Testis (tissue), 3 donors: ENCODE data around the gene TMEM144. TPM values are rescaled to one million over a fixed set of nuclear protein-coding genes. Genes with fewer than 3 reads are reported as not detected.

Experiments
- DNase-seq: peaks from one replicate; pipeline ENCODE4 v3.0.0-alpha.2; 2019
- H3K27ac ChIP-seq, 2 donors: fragments of 200-600 bp; sonication (generic); one replicate each; pipeline ENCODE4 v1.5.1; 2019
- H3K27me3 ChIP-seq: fragments of 200-600 bp; sonication (generic); one replicate; pipeline ENCODE4 v1.5.1; 2019
- H3K36me3 ChIP-seq: fragments of 200-600 bp; sonication (generic); one replicate; pipeline ENCODE4 v1.5.1; 2017; ENCODE audit warnings: low read depth; ENCODE audit errors: missing control alignments
- H3K4me1 ChIP-seq: fragments of 200-600 bp; sonication (generic); one replicate; pipeline ENCODE4 v1.5.1; 2019
- H3K4me3 ChIP-seq, 2 donors: fragments of 200-600 bp; sonication (generic); one replicate each; pipeline ENCODE4 v1.5.1; 2017 to 2019
- H3K9me3 ChIP-seq: fragments of 200-600 bp; sonication (generic); one replicate; pipeline ENCODE4 v1.5.1; 2017
- POLR2A ChIP-seq: fragments of 450-650 bp; IDR thresholded peaks from one replicate; pipeline ENCODE4 v1.6.1; 2017; ENCODE audit warnings: antibody characterized with exemption, mild to moderate bottlenecking, moderate library complexity
- WGBS, 2 donors: methylation state at CpG; one replicate each; pipeline ENCODE4 v1.1.5; 2018; 5-methylcytosine and 5-hydroxymethylcytosine counted together
- intact Hi-C: fragments of 100-400 bp; cut with DNase I; formaldehyde crosslinking; loops from one replicate; pipeline ENCODE4 v1.15.1; 2023; ENCODE audit warnings: low total_unique reads
- polyA plus RNA-seq: library from polyadenylated mRNA; stranded (reverse); fragments of 350-450 nt; fragmentation: Illumina TruSeq; extraction: RNeasy Lipid Tissue Mini Kit (QIAGEN cat#74804); gene quantifications from one replicate; pipeline ENCODE4 v1.2.3, GENCODE V29; 2014; ENCODE audit warnings: low read depth, low replicate concordance; ENCODE audit not compliant: insufficient read depth
- total RNA-seq, 2 donors: library from RNA; depleted of rRNA; stranded (reverse); fragments of >200 nt; gene quantifications; one replicate each; pipeline ENCODE4 v1.2.3, GENCODE V29; 2016
- TF ChIP-seq, protein P1 (sequence below), 3 experiments: fragments of 450-650 bp in 2 of 3; fragments of 200-600 bp in 1 of 3; sonication (generic) in 1 of 3; IDR thresholded peaks; one replicate each; pipeline ENCODE4 v1.5.1; 2016 to 2019; ENCODE audit warnings: antibody characterized with exemption in 3 of 3, mild to moderate bottlenecking in 2 of 3, moderate library complexity in 1 of 3

The TMEM144 gene
- total and polyA plus RNA-seq, 3 donors from 2014 or later = 24.2 to 45.4 (median 44.6) TPM

DNA sequence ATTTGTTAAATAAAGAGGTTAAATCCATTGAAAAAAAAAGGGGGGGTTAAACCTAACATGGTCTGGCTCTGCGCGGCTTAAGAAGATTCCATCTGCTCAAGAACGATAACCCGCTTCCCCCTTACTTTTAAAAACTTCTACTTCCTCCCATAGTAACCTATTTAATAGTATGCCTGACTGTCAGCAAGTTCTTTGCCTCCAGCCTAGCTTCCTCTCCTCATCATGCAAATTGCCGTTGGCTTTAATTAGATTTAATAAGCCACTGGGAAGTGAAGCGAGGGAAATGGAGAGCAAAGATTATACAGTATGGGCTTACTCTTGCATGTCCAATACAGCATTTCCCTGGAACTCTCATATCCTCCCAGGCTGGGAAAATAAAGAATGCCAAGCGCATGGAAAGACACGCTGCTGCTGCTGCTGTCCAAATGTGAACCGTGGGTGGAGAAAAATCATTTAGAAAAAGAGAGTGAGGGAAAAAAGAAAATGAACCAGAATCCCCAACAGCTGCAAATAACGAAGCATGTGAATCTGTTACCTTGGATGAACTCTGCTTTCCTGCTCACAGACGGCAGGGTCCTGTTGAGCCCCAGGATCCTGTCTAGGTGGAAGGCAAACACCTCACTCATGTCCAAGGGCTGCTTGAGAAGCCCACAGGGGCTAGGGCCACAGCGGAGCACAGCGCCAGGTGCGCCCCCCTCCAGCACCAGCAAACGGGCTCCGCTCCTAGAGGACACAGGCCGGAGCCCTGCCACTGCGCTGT, 40.2 kb upstream of the TMEM144 start:
- H3K4me3 ChIP-seq = peak overlapping the region; percentile 53 to 71
- no peaks in the 10 kb centered on the region for H3K36me3 ChIP-seq
- no peak for DNase-seq
- peak overlapping the region; percentile 82 to 84 for H3K27ac ChIP-seq
- intact Hi-C loops = loop anchor here (5.0 kb wide), 1 partner anchor 178 kb away; no protein-coding TSS in a partner anchor
- H3K4me1 ChIP-seq = no peaks in the 10 kb centered on the region
- H3K27me3 ChIP-seq = no peaks in the 10 kb centered on the region
- WGBS, 2 donors = 4 to 15% methylated on average over 11 to 18 of the region's 18 CpGs
- TF ChIP-seq, protein P1, sequence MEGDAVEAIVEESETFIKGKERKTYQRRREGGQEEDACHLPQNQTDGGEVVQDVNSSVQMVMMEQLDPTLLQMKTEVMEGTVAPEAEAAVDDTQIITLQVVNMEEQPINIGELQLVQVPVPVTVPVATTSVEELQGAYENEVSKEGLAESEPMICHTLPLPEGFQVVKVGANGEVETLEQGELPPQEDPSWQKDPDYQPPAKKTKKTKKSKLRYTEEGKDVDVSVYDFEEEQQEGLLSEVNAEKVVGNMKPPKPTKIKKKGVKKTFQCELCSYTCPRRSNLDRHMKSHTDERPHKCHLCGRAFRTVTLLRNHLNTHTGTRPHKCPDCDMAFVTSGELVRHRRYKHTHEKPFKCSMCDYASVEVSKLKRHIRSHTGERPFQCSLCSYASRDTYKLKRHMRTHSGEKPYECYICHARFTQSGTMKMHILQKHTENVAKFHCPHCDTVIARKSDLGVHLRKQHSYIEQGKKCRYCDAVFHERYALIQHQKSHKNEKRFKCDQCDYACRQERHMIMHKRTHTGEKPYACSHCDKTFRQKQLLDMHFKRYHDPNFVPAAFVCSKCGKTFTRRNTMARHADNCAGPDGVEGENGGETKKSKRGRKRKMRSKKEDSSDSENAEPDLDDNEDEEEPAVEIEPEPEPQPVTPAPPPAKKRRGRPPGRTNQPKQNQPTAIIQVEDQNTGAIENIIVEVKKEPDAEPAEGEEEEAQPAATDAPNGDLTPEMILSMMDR (IDR thresholded peaks at IDR 0.05) = no peak
- TF ChIP-seq POLR2A = no peak
- no peaks in the 10 kb centered on the region for H3K9me3 ChIP-seq

DNA sequence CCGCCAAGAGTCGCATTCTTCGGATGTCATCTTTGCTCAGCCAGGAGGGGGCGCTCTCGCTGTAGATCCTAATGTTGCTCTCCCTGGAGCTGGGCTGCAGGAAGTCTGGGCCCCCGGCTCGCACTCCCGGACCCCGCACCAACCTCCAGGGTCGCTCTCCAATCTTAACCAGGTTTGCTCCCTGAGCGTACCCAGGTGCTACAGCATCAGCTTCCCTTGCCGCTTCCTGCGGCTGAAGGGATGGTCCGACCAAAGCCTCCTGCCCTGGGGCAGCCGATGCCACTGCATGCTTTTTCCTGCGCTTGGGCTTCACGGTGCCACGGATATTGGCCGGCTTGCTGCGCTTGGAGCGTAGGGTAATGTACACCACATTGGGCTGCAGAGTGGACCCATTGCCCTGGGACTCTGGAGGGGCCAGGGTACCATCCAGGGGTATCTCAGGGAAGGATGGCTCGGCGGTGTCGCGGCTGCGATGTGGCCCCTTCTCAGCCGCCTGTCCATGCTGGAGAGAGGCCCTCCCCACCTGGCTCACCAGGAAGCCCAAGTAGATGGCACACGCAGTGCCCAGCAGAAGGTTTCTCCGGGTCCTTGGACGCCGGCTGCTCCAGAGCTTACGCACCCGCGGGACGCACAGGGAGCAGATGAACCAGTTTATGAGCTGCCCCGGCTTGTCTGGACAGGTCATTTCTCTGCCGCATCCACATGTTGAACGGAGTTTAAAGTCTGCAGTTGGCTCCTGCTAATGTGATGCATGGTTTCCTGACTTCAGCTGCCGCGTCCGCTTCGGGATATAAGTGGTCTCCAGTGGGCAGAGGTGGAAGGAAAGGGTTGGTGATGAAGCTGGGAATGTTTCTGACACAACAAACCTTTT, 39.4 kb upstream of the TMEM144 start:
- intact Hi-C loops = loop anchor here (5.0 kb wide), 1 partner anchor 179 kb away; no protein-coding TSS in a partner anchor
- Histone ChIP-seq H3K36me3 (no peaks in the 10 kb centered on the region), H3K9me3 (no peaks in the 10 kb centered on the region), H3K4me1 (no peaks in the 10 kb centered on the region), H3K27ac (peak overlapping the region; percentile 82 to 84), H3K27me3 (no peaks in the 10 kb centered on the region), H3K4me3 (peak overlapping the region; percentile 53 to 71)
- WGBS, 2 donors = 1 to 31% methylated on average over 21 to 42 of the region's 42 CpGs
- peak; percentile 84 for DNase-seq
- TF ChIP-seq, protein P1 (IDR thresholded peaks at IDR 0.05) = peak; percentile 53 to 79 (median 72)
- TF ChIP-seq POLR2A = no peak

DNA sequence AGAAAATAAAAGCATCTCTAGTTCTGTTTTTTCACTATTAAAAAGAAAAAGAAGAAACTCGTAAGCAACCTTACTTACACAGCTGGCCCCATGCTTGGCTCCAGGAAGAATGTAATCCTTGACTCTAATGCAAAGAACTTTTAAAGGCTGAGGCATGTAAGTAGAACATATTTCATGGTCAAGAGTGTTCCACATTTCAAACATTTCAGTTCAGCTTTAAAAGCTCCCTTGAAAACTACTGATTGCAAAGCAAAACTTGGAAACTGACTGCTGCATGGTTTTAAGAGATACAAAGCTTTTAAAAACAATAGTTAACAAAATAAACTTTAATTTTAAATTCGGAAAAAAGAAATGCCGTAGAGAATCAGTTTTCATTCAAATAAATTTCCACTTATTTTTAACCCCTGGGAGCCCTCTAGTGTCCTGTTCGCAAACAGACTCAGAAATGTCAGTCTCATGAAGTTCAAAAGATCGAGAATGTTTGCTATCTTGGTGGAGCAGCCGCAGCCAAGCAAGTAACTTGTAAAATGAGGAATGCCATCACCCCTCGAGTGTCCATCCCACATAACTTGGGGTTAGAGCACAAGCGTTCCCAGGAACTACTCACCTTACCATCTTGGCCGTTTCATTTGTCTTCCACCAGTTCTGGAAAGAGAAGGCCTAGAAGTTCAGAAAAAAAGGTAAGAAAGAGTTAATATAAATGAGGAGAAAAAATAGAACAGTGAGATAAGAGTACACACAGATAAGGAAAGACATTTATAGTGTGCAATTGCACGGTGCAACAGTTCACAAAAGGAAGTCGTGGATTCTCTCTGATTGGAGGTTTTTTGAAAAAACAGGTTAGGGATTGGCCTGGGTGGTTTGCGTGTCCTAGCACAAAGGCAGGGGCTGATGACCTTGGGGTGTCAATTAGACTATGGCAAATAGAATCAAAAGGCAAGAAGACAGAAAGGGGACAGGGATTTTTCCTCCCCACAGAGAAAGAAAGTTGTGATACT, 37.7 kb upstream of the TMEM144 start, which contains the start of gene GASK1B:
TSS of gene GASK1B (minus strand) at position 765 of the 998 bp plus-strand sequence. CDS start 1,650 bp downstream, outside the sequence.
- Histone ChIP-seq H3K27me3 (no peaks in the 10 kb centered on the region), H3K4me1 (no peaks in the 10 kb centered on the region), H3K9me3 (no peaks in the 10 kb centered on the region), H3K4me3 (peak within 1 kb of the TSS; percentile 53 to 71), H3K36me3 (no peaks in the 10 kb centered on the region), H3K27ac (peak within 1 kb of the TSS; percentile 82 to 84)
- WGBS, 2 donors = 18 to 21% methylated on average over 12 of the region's 12 CpGs
- TF ChIP-seq, protein P1 (IDR thresholded peaks at IDR 0.05) = peak; percentile 57 to 63 (median 62)
- no peak for TF ChIP-seq POLR2A
- peak; percentile 74 for DNase-seq
- intact Hi-C loops = loop anchor here (5.0 kb wide), 1 partner anchor 180 kb away; no protein-coding TSS in a partner anchor

DNA sequence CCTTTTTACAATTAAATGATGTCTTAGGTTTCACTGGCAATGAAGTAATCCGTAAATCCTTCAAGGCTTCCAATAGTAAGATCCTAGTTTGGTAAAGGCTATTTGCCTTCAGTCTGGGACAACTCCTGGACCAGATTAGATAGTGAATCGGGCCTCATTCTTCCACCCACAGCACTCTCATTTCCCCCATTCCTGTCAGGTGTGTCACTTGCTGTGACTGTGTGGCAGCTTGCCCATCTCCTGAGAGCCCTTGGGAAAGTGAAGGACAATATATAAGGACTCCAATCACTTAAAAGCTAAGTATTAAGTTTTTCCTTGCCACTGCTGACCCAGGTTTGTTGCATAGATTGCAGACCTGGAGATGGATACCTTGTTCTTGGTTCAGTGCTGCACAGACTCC, 34.2 kb upstream of the TMEM144 start:
- Histone ChIP-seq H3K27ac (no peak overlapping the region), H3K36me3 (no peaks in the 10 kb centered on the region), H3K27me3 (no peaks in the 10 kb centered on the region), H3K4me3 (no peak overlapping the region), H3K9me3 (no peaks in the 10 kb centered on the region), H3K4me1 (no peaks in the 10 kb centered on the region)
- intact Hi-C loops = no loop called here
- DNase-seq = no peak
- TF ChIP-seq, protein P1 (IDR thresholded peaks at IDR 0.05) = no peak
- no peak for TF ChIP-seq POLR2A
- WGBS, 2 donors = 55 to 58% methylated on average over 2 of the region's 2 CpGs
